Heart right ventricle (tissue), 16 donors: ENCODE measurements around the gene SERPINB6. TPM values are rescaled to one million over a fixed set of nuclear protein-coding genes. Genes with fewer than 3 reads are reported as not detected.
A peak's percentile ranks its signal among the peaks of the same experiment; 100 is the strongest.

ENCODE experiments used
- ATAC-seq, 8 donors: fragments of 200-7000 bp; cut with Tn5 transposase; one replicate each; pipeline ENCODE4 v1.9.1; 2020; ENCODE audit warnings: mild to moderate bottlenecking in 8 of 8, moderate library complexity in 8 of 8, moderate number of reproducible peaks in 1 of 8
- DNase-seq, 2 donors: peaks; one replicate each; pipeline ENCODE4 v3.0.0-alpha.2; 2020
- H3K27ac ChIP-seq, 10 donors: fragments of 200-600 bp; sonication (generic) in 2 of 10; one replicate each; pipeline versions ENCODE4 v1.5.0 to v1.8.0; 2020 to 2022; ENCODE audit warnings: mild to moderate bottlenecking in 3 of 10
- H3K27me3 ChIP-seq, 7 donors: fragments of 200-600 bp; one replicate each; pipeline ENCODE4 v1.8.0; 2021 to 2022; ENCODE audit warnings: mild to moderate bottlenecking in 2 of 7
- H3K36me3 ChIP-seq, 9 donors: fragments of 200-600 bp; sonication (generic) in 1 of 9; one replicate each; pipeline versions ENCODE4 v1.5.0 to v1.8.0; 2020 to 2022; ENCODE audit warnings: mild to moderate bottlenecking in 2 of 9
- H3K4me1 ChIP-seq, 9 donors: fragments of 200-600 bp; sonication (generic) in 1 of 9; one replicate each; pipeline versions ENCODE4 v1.5.0 to v1.8.0; 2020 to 2022; ENCODE audit warnings: mild to moderate bottlenecking in 4 of 9
- H3K4me3 ChIP-seq, 10 donors: fragments of 200-600 bp; sonication (generic) in 2 of 10; one replicate each; pipeline versions ENCODE4 v1.5.0 to v1.8.0; 2020 to 2022; ENCODE audit warnings: mild to moderate bottlenecking in 7 of 10, moderate library complexity in 2 of 10
- H3K9me3 ChIP-seq, 11 donors: fragments of 200-600 bp in 10 of 11; sonication (generic) in 2 of 11; one replicate each; pipeline versions ENCODE4 v1.5.0 to v1.8.0; 2013 to 2022; ENCODE audit warnings: mild to moderate bottlenecking in 2 of 11, control low read depth in 1 of 11, moderate library complexity in 1 of 11
- WGBS, 2 donors: extraction: QIAGEN DNeasy Blood & Tissue Kit; methylation state at CpG; one replicate each; pipeline ENCODE4 v1.1.7; 2013; ENCODE audit warnings: inconsistent platforms in 1 of 2; 5-methylcytosine and 5-hydroxymethylcytosine counted together
- intact Hi-C, 10 donors: fragments of 100-400 bp; cut with DNase I; formaldehyde crosslinking; loops; one replicate each; pipeline versions ENCODE4 v1.11.1 to v1.14.2; 2022
- polyA plus RNA-seq, 2 donors: library from polyadenylated mRNA; stranded (reverse); fragments of 200-250 nt; gene quantifications; one replicate each; pipeline ENCODE4 v1.2.3, GENCODE V29; 2013
- total RNA-seq, 10 donors: library from RNA; stranded (reverse); fragmentation: NEBNext Ultra II Directional in 3 of 10; extraction: Animal tissue kit (Norgen Biotek cat#: 25700) in 3 of 10; gene quantifications; one replicate each; pipeline versions ENCODE4 v1.2.1 to v1.2.4, GENCODE V29; 2021 to 2023
- TF ChIP-seq, protein P1 (sequence below), 9 donors: fragments of 200-600 bp; sonication (generic) in 2 of 9; IDR thresholded peaks; one replicate each; pipeline versions ENCODE4 v1.5.0 to v1.8.0; 2021 to 2022; ENCODE audit warnings: antibody characterized with exemption in 9 of 9, mild to moderate bottlenecking in 5 of 9, moderate library complexity in 1 of 9
- donor health status: Arrhythmogenic right ventricular cardiomyopathy.
- donor health status: ischemic (EF 13 %, LVEDD 7.1; RV severe dilation, severe dysfunction).
- donor health status: healthy with polysubstance abuse.
- donor health status: DM: no; HTN: yes; CAD: no.
- donor health status: DM: no; HTN: no; CAD: no.
- donor health status: ischemic (EF 25% LVEDD 6.9; RV normal size, moderate dysfunction).
- donor health status: ischemic (EF 25% LVEDD 5.7; RV mildly dilated, moderate dysfunction).
- donor health status: healthy.
- donor health status: DM: yes; HTN: yes; CAD: no.
- donor health status: Ischemic cardiomyopathy.
- donor health status: ischemic (EF 35%, LVEDD 5.7; RV mildly dilated, moderate dysfunction).
- donor health status: nonischemic (EF 11% LVEDD 7.7; RV severe dilation, severe dysfunction).
- donor health status: DM: yes; HTN: yes; CAD: no.
- donor health status: PGD.
- donor health status: ischemic (EF 29% LVEDD 5.4; RV normal size, mild dysfunction).
- donor health status: nonischemic (EF 23%, LVEDD 6.1; RV moderate dilation, normal function).

SERPINB6 gene
- total and polyA plus RNA-seq, 12 donors, result 138 to 261 (median 175) TPM

GRCh38 chr6:3013901-3014674 is 42.7 kb upstream of the SERPINB6 start:
- ATAC-seq (peak in 1 of 8 donors; percentile 38), DNase-seq (no peak)
- no peak overlapping the region for H3K27ac ChIP-seq

GRCh38 chr6:3013486-3013885 is 42.1 kb upstream of the SERPINB6 start:
- H3K27ac ChIP-seq, result peak overlapping the region in 1 of 10 donors; percentile 45
- TF ChIP-seq, protein P1, sequence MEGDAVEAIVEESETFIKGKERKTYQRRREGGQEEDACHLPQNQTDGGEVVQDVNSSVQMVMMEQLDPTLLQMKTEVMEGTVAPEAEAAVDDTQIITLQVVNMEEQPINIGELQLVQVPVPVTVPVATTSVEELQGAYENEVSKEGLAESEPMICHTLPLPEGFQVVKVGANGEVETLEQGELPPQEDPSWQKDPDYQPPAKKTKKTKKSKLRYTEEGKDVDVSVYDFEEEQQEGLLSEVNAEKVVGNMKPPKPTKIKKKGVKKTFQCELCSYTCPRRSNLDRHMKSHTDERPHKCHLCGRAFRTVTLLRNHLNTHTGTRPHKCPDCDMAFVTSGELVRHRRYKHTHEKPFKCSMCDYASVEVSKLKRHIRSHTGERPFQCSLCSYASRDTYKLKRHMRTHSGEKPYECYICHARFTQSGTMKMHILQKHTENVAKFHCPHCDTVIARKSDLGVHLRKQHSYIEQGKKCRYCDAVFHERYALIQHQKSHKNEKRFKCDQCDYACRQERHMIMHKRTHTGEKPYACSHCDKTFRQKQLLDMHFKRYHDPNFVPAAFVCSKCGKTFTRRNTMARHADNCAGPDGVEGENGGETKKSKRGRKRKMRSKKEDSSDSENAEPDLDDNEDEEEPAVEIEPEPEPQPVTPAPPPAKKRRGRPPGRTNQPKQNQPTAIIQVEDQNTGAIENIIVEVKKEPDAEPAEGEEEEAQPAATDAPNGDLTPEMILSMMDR (IDR thresholded peaks at IDR 0.05), result no peak
- intact Hi-C loops, result loop anchor here in 1 of 10 donors (1.0 kb wide), 1 partner anchor 30 kb away; no protein-coding TSS in a partner anchor
- WGBS, 2 donors, result 93 to 94% methylated on average over 2 of the region's 2 CpGs
- DNase-seq, result peak in 1 of 2 donors; percentile 31
- H3K4me1 ChIP-seq, result peaks cover 0 to 7% (median 0%) of the 10 kb centered on the region in 9 donors
- H3K36me3 ChIP-seq, result peaks cover 0 to 98% (median 69%) of the 10 kb centered on the region in 9 donors
- H3K27me3 ChIP-seq, result no peaks in the 10 kb centered on the region
- peak in 3 of 8 donors; percentile 37 to 67 (median 53) for ATAC-seq
- H3K4me3 ChIP-seq, result no peak overlapping the region
- H3K9me3 ChIP-seq, result peaks cover 0 to 23% (median 5%) of the 10 kb centered on the region in 11 donors

More at GRCh38 chr6:3013901-3014674, 42.7 kb upstream of the SERPINB6 start:
- intact Hi-C loops, result loop anchor here in 1 of 10 donors (1.0 kb wide), 1 partner anchor 29 kb away; no protein-coding TSS in a partner anchor
- Histone ChIP-seq H3K4me3 (no peak overlapping the region), H3K27me3 (no peaks in the 10 kb centered on the region), H3K9me3 (peaks cover 0 to 23% (median 5%) of the 10 kb centered on the region in 11 donors), H3K4me1 (peaks cover 0 to 8% (median 0%) of the 10 kb centered on the region in 9 donors), H3K36me3 (peaks cover 0 to 93% (median 69%) of the 10 kb centered on the region in 9 donors)
- 89 to 95% methylated on average over 18 of the region's 18 CpGs for WGBS, 2 donors
- TF ChIP-seq, protein P1 (IDR thresholded peaks at IDR 0.05), result no peak

DNA sequence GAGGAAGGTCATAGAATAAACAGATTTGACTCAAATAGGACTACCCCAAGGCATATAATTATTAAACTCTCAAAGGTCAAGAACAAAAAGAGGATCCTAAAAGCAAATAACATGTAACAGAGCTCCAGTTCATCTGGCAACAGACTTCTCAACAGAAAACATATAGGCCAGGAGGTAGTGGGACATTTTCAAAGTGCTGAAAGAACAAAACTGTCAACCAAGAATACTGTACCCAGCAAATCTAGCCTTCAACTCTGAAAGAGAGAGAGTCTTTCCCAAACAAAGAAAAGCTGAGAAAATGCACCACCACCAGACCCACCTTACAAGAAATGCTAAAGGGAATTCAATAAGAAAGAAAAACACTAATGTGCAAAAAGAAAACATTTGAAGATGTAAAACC is 40.2 kb upstream of the SERPINB6 start:
- Histone ChIP-seq H3K27me3 (no peaks in the 10 kb centered on the region), H3K4me1 (peaks cover 0 to 7% (median 0%) of the 10 kb centered on the region in 9 donors), H3K36me3 (peaks cover 0 to 100% (median 69%) of the 10 kb centered on the region in 9 donors), H3K27ac (peak overlapping the region in 1 of 10 donors; percentile 61), H3K4me3 (no peak overlapping the region), H3K9me3 (peaks cover 0 to 23% (median 5%) of the 10 kb centered on the region in 11 donors)
- no peak for ATAC-seq
- TF ChIP-seq, protein P1 (IDR thresholded peaks at IDR 0.05), result no peak
- intact Hi-C loops, result no loop called here
- DNase-seq, result no peak

GRCh38 chr6:3011158-3011557 is 39.8 kb upstream of the SERPINB6 start:
- intact Hi-C loops, result no loop called here
- Histone ChIP-seq H3K4me1 (peaks cover 0 to 7% (median 0%) of the 10 kb centered on the region in 9 donors), H3K9me3 (peaks cover 0 to 23% (median 5%) of the 10 kb centered on the region in 11 donors), H3K4me3 (no peak overlapping the region), H3K36me3 (peaks cover 0 to 100% (median 71%) of the 10 kb centered on the region in 9 donors), H3K27ac (no peak overlapping the region), H3K27me3 (no peaks in the 10 kb centered on the region)
- DNase-seq (no peak), ATAC-seq (no peak)
- TF ChIP-seq, protein P1 (IDR thresholded peaks at IDR 0.05), result no peak
